Uterine smooth muscle cell (primary cell): ENCODE measurements around the gene LDHA. TPM values are rescaled to one million over a fixed set of nuclear protein-coding genes. Genes with fewer than 3 reads are reported as not detected.

ENCODE experiments used
- total RNA-seq: library from RNA; depleted of rRNA; stranded (reverse); fragments of >200 nt; gene quantifications from 2 replicates; pipeline ENCODE4 v1.2.3, GENCODE V29; 2014

LDHA gene
- total RNA-seq = 521 and 846 TPM in 2 replicates

DNA sequence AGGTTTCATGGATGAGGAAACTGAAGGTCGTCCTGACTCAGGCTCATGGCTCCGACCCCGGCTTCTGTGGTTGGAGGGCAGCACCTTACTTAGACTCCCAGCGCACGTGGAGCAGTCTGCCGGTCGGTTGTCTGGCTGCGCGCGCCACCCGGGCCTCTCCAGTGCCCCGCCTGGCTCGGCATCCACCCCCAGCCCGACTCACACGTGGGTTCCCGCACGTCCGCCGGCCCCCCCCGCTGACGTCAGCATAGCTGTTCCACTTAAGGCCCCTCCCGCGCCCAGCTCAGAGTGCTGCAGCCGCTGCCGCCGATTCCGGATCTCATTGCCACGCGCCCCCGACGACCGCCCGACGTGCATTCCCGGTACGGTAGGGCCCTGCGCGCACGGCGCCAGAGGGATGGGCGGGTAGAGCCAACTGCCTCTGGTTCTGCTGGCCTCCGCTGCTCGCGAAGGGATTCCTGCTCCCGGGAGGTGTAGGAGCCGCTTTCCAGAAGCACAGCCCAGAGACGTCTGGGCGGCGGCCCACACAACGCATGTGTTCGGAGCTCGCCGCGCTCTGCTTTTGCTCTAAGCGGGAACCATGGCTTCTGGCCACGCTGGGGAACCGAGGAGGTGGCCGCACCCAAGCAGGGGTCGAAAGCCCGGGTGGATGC lies at the start of gene LDHA:
Gene LDHA (plus strand): TSS at position 289 of the 653 bp plus-strand sequence. CDS start 2,280 bp downstream, outside the sequence.

DNA sequence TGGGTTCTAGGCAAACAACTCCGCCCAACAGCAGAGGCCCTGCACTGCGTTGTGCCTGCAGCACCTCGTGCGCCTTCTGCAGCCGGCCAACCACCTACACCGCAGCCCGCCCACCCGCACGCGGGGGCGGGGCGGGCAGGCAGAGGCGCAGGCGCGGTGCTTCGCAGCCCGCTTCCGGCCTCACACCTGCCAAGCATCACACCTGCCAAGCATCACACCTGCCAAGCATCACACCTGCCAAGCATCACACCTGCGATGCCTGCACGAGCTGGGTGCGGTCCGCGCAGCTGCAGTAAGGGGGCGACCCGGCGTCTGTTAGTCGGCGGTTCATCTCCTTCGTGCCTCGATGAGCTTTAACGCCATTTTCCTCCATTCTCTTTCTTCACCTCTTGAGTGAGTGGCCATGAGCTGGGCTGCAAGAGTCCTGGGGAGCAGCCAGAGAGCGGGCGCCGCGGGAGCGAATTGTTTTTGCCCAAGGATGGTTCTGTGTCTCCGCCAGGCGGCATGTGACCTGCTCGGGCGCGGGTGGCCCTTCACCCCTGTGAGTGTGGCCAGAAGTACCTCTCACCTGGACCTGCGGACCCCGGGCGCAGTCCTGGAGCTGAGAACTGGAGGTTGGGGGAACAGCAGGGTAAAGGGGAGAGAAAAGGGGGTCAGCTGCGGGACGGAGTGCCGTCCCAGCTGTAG lies 61.5 kb downstream of the LDHA start, which contains the start of gene LDHAL6A:
Gene LDHAL6A (plus strand): TSS at position 171 of the 687 bp plus-strand sequence. CDS start 825 bp downstream, outside the sequence.

Other genes with a start within 250 kb of the LDHA start
- gene MRGPRX4, start 221.7 kb upstream of the LDHA start, total RNA-seq = not detected in 2 replicates
- gene SAA4, start 157.8 kb upstream of the LDHA start, total RNA-seq = not detected in 2 replicates
- gene SAA2, start 145.9 kb upstream of the LDHA start, total RNA-seq = not detected in 2 replicates
- 0.33 TPM in 1 of 2 replicates, not detected in the other for gene SAA1, start 128.3 kb upstream of the LDHA start, total RNA-seq
- gene HPS5, start 72.4 kb upstream of the LDHA start, total RNA-seq = 33.2 and 38.9 TPM in 2 replicates
- gene GTF2H1, start 72.0 kb upstream of the LDHA start, total RNA-seq = 67.6 and 81.6 TPM in 2 replicates
- gene LDHC, start 17.8 kb downstream of the LDHA start, total RNA-seq = 1.9 TPM in 1 of 2 replicates, not detected in the other
- not detected in 2 replicates for gene LDHAL6A, start 61.3 kb downstream of the LDHA start, total RNA-seq
- gene TSG101, start 132.4 kb downstream of the LDHA start, total RNA-seq = 65.7 and 78.9 TPM in 2 replicates
- 27.1 and 31.4 TPM in 2 replicates for gene UEVLD, start 194.2 kb downstream of the LDHA start, total RNA-seq
- 1.3 and 1.5 TPM in 2 replicates for gene MISFA, start 205.2 kb downstream of the LDHA start, total RNA-seq
- gene SPTY2D1, start 239.8 kb downstream of the LDHA start, total RNA-seq = 21.9 and 25.1 TPM in 2 replicates